Stimulated activated naive B cell treated with anti-CD40 and anti-IgM and Interleukin-4, amounts not matched to agents 10 μg/mL and 1 μg/mL and 100 μg/mL, for 72 hours (primary cell): Measurements from ENCODE around the gene ARL8A.
"Not testable (repeated sequence)": the region's sequence is repeated elsewhere in the genome, so short reads cannot be mapped to it uniquely, and the experiment has no call there.

ENCODE experiments used
- ATAC-seq, 2 donors: fragments of 150-1000 bp; cut with Tn5 transposase; replicated peaks; 2 replicates each; pipeline ENCODE4 v1.10.0; 2021; ENCODE audit warnings: moderate library complexity in 1 of 2
- DNase-seq: peaks from one replicate; pipeline ENCODE4 v3.0.0; 2021
- H3K27ac Mint-ChIP-seq: one replicate; pipeline ENCODE4 v1.8.0; 2022; ENCODE audit warnings: mild to moderate bottlenecking, mixed read lengths
- H3K27me3 Mint-ChIP-seq, 2 donors: one replicate each; pipeline ENCODE4 v1.8.0; 2022; ENCODE audit warnings: mixed read lengths in 2 of 2
- H3K36me3 Mint-ChIP-seq, 2 donors: one replicate each; pipeline ENCODE4 v1.8.0; 2022; ENCODE audit warnings: mixed read lengths in 2 of 2, mild to moderate bottlenecking in 1 of 2
- H3K4me1 Mint-ChIP-seq, 2 donors: one replicate each; pipeline ENCODE4 v1.8.0; 2022; ENCODE audit warnings: mixed read lengths in 2 of 2, mild to moderate bottlenecking in 1 of 2
- H3K4me3 Mint-ChIP-seq, 2 donors: one replicate each; pipeline ENCODE4 v1.8.0; 2022; ENCODE audit warnings: mild to moderate bottlenecking in 2 of 2, mixed read lengths in 2 of 2, moderate library complexity in 1 of 2
- H3K9me3 Mint-ChIP-seq, 2 donors: one replicate each; pipeline ENCODE4 v1.8.0; 2022; ENCODE audit warnings: mixed read lengths in 2 of 2, mild to moderate bottlenecking in 1 of 2

ARL8A gene

DNA sequence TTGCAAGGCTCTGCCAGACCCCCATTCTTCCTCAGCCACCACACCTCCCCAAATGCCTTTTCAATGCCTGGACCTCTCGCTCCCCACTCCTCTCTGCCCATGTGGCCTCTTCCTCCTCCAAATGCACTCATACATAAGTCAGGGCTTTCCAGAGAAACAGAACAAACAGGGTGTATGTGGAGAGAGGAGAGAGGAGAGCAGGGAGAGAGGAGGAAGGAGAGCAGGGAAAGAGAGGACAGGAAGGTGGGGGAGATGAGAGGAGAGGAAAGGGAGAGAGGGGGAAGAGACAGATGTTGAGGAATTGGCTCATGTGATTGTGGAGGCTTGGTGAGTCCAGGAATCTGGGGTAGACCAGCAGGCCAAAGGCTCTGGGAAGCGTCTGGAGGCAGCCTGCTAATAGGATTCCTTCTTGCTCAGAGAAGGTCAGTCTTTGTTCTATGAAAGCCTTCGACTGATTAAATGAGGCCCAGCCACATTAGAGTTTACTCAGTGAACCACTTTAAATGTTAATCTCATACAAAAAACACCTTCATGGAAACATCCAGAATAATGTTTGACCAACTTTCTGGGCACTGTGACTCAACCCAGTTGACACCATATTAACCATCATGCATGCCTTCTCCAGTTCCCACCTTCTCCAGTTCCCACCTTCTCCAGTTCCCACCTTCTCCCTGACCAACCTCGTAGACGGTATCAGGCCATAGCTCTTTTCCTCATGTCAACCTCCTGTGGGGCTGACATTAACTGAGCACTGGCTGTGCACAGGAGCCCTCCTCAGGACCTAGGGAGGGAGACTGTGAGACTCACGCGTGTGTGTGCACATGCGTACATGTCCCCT lies 37.7 kb upstream of the ARL8A start:
- ATAC-seq (no peak), DNase-seq (no peak)
- H3K36me3 Mint-ChIP-seq, result no peaks in the 10 kb centered on the region
- H3K27me3 Mint-ChIP-seq, result peaks cover 46 to 57% of the 10 kb centered on the region in 2 donors
- H3K4me1 Mint-ChIP-seq, result peaks cover 11 to 27% of the 10 kb centered on the region in 2 donors
- peak overlapping the region; percentile 0 for H3K27ac Mint-ChIP-seq
- H3K4me3 Mint-ChIP-seq, result no peak overlapping the region
- no peaks in the 10 kb centered on the region for H3K9me3 Mint-ChIP-seq

GRCh38 chr1:202181586-202181985 lies 37.0 kb upstream of the ARL8A start:
- H3K36me3 Mint-ChIP-seq, result no peaks in the 10 kb centered on the region
- DNase-seq, result no peak
- H3K27ac Mint-ChIP-seq, result peak overlapping the region; percentile 0
- no peaks in the 10 kb centered on the region for H3K9me3 Mint-ChIP-seq
- H3K27me3 Mint-ChIP-seq, result peaks cover 39 to 56% of the 10 kb centered on the region in 2 donors
- H3K4me1 Mint-ChIP-seq, result peaks cover 11 to 27% of the 10 kb centered on the region in 2 donors
- ATAC-seq, result no peak
- H3K4me3 Mint-ChIP-seq, result no peak overlapping the region

- not testable (repeated sequence) for ATAC-seq, H3K4me3 Mint-ChIP-seq, H3K27ac Mint-ChIP-seq, H3K36me3 Mint-ChIP-seq, H3K9me3 Mint-ChIP-seq, DNase-seq
- Mint-ChIP-seq H3K4me1 (peaks cover 11 to 27% of the 10 kb centered on the region in 2 donors), H3K27me3 (peaks cover 36 to 48% of the 10 kb centered on the region in 2 donors)
Observed at GRCh38 chr1:202180751-202181139, 36.2 kb upstream of the ARL8A start.

DNA sequence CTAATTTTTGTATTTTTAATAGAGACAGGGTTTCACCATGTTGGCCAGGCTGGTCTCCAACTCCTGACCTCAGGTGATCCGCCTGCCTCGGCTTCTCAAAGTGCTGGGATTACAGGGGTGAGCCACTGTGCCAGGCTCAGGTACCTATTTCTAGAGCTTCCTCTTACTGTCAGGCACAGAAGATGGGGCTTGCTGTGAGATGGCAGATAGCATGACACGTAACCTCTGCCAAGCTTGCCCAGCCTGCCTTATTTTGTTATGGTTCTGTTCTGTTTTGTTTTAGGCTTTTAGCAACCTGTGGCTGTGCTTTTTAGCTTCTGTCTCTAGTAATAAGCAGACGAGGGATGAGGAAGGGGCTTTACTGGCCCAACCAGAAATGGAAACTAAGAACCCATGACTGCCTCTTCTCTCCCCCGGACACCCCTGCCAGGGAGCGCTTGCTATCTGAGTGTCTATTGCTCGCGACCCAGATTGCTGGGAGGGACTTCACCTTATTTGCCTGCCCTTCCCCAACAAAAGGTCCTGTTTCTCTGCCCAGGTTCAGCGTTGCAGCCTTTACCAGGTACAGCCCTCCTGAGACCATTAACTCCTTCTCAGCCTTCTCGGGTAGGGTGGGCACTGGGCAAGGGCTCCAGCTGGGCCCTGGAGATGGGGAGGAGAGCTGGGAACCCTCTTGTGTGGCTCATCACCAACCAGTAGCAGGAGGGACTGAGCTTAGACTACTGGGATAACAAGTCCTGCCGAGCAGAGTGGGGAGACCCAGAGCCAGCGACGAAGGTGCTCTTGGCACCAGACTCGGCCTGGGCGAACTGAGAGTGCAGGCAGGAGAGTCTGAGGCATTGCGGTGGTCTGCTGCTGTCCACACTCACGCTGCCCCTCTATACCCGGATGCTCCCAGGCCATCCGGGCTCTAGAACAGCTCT lies 35.6 kb upstream of the ARL8A start:
- H3K27me3 Mint-ChIP-seq, result peaks cover 30 to 41% of the 10 kb centered on the region in 2 donors
- H3K9me3 Mint-ChIP-seq, result no peaks in the 10 kb centered on the region
- H3K27ac Mint-ChIP-seq, result no peak overlapping the region
- H3K4me3 Mint-ChIP-seq, result peak overlapping the region; percentile 6 to 64
- no peaks in the 10 kb centered on the region for H3K36me3 Mint-ChIP-seq
- ATAC-seq, result peak; percentile 15 to 80
- H3K4me1 Mint-ChIP-seq, result peaks cover 11 to 27% of the 10 kb centered on the region in 2 donors
- no peak for DNase-seq

DNA sequence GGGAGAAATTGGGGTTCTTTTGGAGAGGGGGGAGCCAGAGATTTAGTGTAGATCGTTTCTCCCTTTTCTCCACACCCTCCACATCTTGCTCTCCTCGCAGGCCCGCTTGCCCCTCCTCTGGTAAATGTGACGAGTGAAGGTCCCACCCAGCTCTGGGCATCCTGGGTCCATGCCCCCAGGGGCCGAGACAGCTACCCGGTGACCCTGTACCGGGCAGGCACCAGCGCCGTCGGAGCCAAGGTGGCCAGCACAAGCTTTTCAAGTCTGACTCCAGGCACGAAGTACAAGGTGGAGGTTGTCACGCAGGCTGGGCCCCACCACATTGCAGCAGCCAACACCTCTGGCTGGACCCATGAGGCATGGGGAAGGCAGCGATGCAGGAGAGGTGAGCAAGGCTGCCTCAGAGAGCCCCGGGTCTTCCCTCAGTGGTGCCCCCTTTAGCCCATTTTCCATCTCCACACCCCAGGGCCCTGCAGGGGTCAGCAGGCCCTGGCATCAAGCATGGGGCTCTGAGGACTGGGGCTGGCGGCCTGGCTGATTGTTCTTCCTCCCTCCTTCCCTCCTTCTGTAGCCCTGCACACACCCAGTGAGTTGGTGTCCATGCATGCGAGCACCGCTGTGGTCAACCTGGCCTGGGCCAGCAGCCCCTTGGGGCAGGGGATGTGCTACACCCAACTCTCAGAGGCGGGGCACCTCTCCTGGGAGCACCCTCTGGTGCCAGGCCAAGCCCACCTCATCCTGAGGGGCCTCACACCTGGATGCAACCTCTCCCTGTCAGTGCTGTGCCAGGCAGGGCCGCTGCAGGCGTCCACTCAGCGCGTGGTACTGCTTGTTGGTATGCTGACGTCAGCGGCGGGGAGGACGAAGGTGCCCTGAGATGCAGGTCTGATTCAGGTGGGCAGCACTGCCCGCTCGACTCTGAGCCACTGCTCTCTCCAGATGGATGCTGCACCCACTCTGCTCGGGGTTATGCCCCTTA lies 32.7 kb upstream of the ARL8A start:
- Mint-ChIP-seq H3K4me1 (peaks cover 3 to 16% of the 10 kb centered on the region in 2 donors), H3K27ac (no peak overlapping the region), H3K27me3 (peaks cover 8 to 15% of the 10 kb centered on the region in 2 donors), H3K36me3 (no peaks in the 10 kb centered on the region), H3K9me3 (no peaks in the 10 kb centered on the region), H3K4me3 (no peak overlapping the region)
- ATAC-seq (no peak), DNase-seq (no peak)

- Mint-ChIP-seq H3K4me1 (peaks cover under 1 to 1% of the 10 kb centered on the region in 2 donors), H3K27ac (no peak overlapping the region), H3K36me3 (no peaks in the 10 kb centered on the region), H3K4me3 (no peak overlapping the region), H3K27me3 (peaks cover 5 to 9% of the 10 kb centered on the region in 2 donors), H3K9me3 (no peaks in the 10 kb centered on the region)
- ATAC-seq (no peak), DNase-seq (no peak)
Observed at GRCh38 chr1:202173993-202174392, 29.5 kb upstream of the ARL8A start.

DNA sequence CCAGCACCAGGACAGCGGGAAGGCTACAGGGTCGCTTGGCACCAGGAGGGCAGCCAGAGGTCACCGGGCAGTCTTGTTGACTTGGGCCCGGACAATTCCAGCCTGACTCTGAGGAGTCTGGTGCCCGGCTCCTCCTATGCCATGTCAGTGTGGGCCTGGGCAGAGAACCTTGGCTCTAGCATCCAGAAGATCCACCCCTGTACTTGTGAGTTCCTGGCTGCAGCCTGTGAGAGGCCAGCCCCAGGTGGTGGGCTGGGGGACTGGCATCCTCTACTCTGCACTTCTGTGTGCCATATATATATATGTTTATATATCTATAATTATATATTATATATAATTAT lies 27.4 kb upstream of the ARL8A start:
- peaks cover 0 to 4% of the 10 kb centered on the region in 2 donors for H3K4me1 Mint-ChIP-seq
- no peak overlapping the region for H3K27ac Mint-ChIP-seq
- DNase-seq, result no peak
- H3K9me3 Mint-ChIP-seq, result no peaks in the 10 kb centered on the region
- peak; percentile 61 to 62 for ATAC-seq
- no peak overlapping the region for H3K4me3 Mint-ChIP-seq
- no peaks in the 10 kb centered on the region for H3K36me3 Mint-ChIP-seq
- peaks cover 10 to 19% of the 10 kb centered on the region in 2 donors for H3K27me3 Mint-ChIP-seq

DNA sequence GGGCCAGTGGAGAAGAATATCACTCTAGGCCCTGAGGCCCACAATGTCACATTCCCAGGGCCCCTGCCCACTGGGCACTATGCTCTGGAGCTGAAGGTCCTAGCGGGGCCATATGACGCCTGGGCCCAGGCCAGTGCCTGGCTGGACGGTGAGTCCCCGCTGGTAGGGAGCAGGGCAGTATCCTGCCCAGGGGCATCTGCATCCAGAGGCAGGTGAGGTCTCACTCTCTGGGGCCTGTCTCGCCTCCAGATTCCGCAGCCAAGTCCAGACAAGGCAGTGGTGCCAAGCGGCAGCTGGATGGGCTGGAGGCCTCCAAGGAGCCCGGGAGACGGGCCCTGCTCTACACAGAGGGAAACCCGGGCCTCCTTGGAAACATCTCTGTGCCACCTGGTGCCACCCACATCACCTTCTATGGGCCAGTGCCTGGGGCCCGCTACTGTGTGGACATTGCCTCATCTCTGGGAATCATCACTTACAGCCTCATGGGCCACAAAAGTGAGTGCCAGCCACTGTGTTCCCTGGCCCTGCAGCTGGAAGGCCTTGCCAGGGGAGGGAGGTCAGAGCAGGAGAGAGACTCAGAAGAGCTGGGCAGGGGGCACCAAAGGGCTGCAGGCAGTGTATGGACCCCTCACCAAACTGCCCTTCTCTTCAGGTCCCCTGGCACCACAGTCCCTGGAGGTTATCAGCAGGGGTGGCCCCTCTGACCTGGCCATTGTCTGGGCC lies 26.9 kb upstream of the ARL8A start:
- H3K4me1 Mint-ChIP-seq, result peaks cover 3 to 10% of the 10 kb centered on the region in 2 donors

DNA sequence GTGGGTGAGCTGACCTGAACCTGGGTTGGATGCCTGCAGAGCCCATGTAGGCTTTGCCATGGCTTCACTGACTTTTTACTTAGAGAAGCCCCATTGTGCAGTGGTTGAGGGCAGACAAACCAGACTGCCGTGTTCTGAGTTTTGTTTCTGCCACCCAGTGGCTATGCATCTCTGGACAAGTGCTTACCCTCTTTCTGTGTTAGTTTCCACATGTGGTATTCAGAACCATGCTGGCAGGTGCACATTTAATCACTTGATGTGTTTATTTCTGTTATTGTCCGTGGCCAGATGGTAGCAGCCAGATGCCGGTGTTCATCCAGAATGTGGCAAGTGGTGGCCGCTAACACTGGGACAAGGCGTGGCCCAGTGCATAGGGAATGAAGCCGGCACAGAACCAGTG lies 26.2 kb upstream of the ARL8A start:
- no peak overlapping the region for H3K27ac Mint-ChIP-seq
- no peak for ATAC-seq

More for the DNA sequence above, 26.9 kb upstream of the ARL8A start:
- Mint-ChIP-seq H3K9me3 (no peaks in the 10 kb centered on the region), H3K27ac (no peak overlapping the region), H3K4me3 (no peak overlapping the region), H3K27me3 (peaks cover 10 to 16% of the 10 kb centered on the region in 2 donors), H3K36me3 (no peaks in the 10 kb centered on the region)
- DNase-seq (no peak), ATAC-seq (peak; percentile 10 to 20)

GRCh38 chr1:202168861-202169260 lies 24.3 kb upstream of the ARL8A start:
- H3K27me3 Mint-ChIP-seq, result peaks cover 10 to 16% of the 10 kb centered on the region in 2 donors
- DNase-seq, result no peak
- no peaks in the 10 kb centered on the region for H3K9me3 Mint-ChIP-seq
- H3K4me1 Mint-ChIP-seq, result peaks cover 17 to 36% of the 10 kb centered on the region in 2 donors
- no peak overlapping the region for H3K27ac Mint-ChIP-seq
- peak overlapping the region in 1 of 2 donors; percentile 20 for H3K4me3 Mint-ChIP-seq
- no peak for ATAC-seq
- H3K36me3 Mint-ChIP-seq, result no peaks in the 10 kb centered on the region

More for the DNA sequence above, 26.2 kb upstream of the ARL8A start:
- Mint-ChIP-seq H3K4me1 (peaks cover 6 to 17% of the 10 kb centered on the region in 2 donors), H3K4me3 (no peak overlapping the region), H3K27me3 (peaks cover 10 to 16% of the 10 kb centered on the region in 2 donors), H3K36me3 (no peaks in the 10 kb centered on the region), H3K9me3 (no peaks in the 10 kb centered on the region)
- DNase-seq, result no peak

- Mint-ChIP-seq H3K27me3 (peaks cover 10 to 16% of the 10 kb centered on the region in 2 donors), H3K27ac (no peak overlapping the region), H3K4me3 (no peak overlapping the region), H3K9me3 (no peaks in the 10 kb centered on the region), H3K4me1 (peaks cover 23 to 46% of the 10 kb centered on the region in 2 donors), H3K36me3 (no peaks in the 10 kb centered on the region)
- no peak for DNase-seq
- no peak for ATAC-seq
Observed at GRCh38 chr1:202167708-202168415, 23.3 kb upstream of the ARL8A start.

GRCh38 chr1:202167054-202167453 lies 22.5 kb upstream of the ARL8A start:
- not testable (repeated sequence) for H3K9me3 Mint-ChIP-seq, H3K27ac Mint-ChIP-seq, H3K4me3 Mint-ChIP-seq, ATAC-seq, H3K36me3 Mint-ChIP-seq, DNase-seq
- Mint-ChIP-seq H3K4me1 (peaks cover 31 to 54% of the 10 kb centered on the region in 2 donors), H3K27me3 (peaks cover 10 to 16% of the 10 kb centered on the region in 2 donors)
